Endothelial cell of umbilical vein (primary cell): ENCODE data around the gene SPATA32.

Source experiments
- FOS ChIP-seq: IDR thresholded peaks from 2 replicates; pipeline ENCODE4 v1.6.1; 2011; ENCODE audit warnings: mild to moderate bottlenecking, low read length, moderate library complexity, borderline replicate concordance; ENCODE audit not compliant: insufficient read depth
- POLR2A ChIP-seq: IDR thresholded peaks from 2 replicates; pipeline ENCODE4 v1.6.1; 2012; ENCODE audit warnings: low read depth, mild to moderate bottlenecking, control low read depth, low read length
- TF ChIP-seq, protein P1 (sequence below), 2 donors: IDR thresholded peaks; 1 replicate in 1 of 2; 2 replicates in 1 of 2; pipeline ENCODE4 v1.5.1; 2011; ENCODE audit warnings: low read length in 2 of 2, mild to moderate bottlenecking in 2 of 2, moderate library complexity in 2 of 2, control low read depth in 1 of 2, inconsistent platforms in 1 of 2, low read depth in 1 of 2; ENCODE audit not compliant: insufficient read depth in 1 of 2; ENCODE audit errors: extremely low read depth in 1 of 2

DNA sequence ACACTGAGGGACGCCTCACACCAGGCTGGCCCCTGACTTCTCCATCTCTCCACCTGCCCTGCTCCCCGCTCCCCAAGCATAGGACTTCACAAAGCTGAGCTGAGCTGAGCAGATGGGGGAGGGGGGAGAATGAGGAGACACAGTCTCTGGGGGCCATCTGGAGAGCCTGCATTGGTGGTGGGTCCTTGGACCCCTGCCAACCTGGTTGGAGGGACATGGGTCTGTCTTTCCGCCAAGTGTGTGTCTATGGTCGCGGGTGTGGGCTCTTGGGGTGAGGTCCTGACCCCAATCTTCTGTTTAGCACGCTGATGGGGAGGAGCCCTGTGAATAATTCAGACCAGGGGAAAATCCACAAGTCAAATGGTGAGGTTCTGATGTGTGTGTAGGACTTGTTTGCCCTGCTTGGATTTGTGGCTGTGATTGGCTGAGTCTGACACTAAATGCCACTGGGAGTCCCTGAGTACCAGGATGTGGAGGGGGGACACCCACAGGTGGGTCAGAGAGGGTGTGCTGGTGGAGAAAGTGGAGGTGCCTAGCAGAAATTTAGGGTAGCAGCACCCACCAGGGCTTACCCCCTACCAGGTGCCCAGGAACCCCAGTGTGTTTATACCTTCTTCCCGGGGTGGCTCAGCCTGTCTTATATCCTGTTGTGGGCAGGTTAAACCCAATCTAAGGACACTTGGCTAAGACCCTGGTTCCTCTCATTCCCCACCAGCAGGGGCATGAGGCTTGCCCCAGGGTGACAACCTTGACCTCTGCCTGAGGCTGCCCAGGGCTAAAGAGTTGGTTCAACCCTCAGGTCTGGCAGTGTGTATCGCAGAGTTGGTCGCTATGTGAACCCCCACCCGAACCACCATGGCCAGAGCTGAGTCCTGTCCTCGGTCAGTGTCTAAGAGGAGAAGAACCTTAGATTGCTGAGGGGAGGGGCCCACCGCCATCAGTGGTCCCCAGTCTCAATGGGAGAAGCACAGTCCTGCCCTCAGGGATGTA lies 38.1 kb downstream of the SPATA32 start:
- TF ChIP-seq FOS, result no peak
- TF ChIP-seq POLR2A, result no peak
- TF ChIP-seq, protein P1, sequence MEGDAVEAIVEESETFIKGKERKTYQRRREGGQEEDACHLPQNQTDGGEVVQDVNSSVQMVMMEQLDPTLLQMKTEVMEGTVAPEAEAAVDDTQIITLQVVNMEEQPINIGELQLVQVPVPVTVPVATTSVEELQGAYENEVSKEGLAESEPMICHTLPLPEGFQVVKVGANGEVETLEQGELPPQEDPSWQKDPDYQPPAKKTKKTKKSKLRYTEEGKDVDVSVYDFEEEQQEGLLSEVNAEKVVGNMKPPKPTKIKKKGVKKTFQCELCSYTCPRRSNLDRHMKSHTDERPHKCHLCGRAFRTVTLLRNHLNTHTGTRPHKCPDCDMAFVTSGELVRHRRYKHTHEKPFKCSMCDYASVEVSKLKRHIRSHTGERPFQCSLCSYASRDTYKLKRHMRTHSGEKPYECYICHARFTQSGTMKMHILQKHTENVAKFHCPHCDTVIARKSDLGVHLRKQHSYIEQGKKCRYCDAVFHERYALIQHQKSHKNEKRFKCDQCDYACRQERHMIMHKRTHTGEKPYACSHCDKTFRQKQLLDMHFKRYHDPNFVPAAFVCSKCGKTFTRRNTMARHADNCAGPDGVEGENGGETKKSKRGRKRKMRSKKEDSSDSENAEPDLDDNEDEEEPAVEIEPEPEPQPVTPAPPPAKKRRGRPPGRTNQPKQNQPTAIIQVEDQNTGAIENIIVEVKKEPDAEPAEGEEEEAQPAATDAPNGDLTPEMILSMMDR (IDR thresholded peaks at IDR 0.05; ENCODE audit: extremely low read depth in 1 of 2, insufficient read depth in 1 of 2, low read depth in 1 of 2, low read length in 2 of 2), result no peak
